Right lobe of liver (tissue), 4 donors: ENCODE results near the gene ZBTB2.

ENCODE experiments used
- POLR2A ChIP-seq: fragments of 450-650 bp; IDR thresholded peaks from one replicate; pipeline ENCODE4 v1.6.1; 2017; ENCODE audit warnings: antibody characterized with exemption, mild to moderate bottlenecking
- TF ChIP-seq, protein P1 (sequence below), 4 donors: fragments of 200-600 bp in 3 of 4; fragments of 450-650 bp in 1 of 4; IDR thresholded peaks; one replicate each; pipeline versions ENCODE4 v1.5.1 to v1.8.0; 2016 to 2022; ENCODE audit warnings: antibody characterized with exemption in 4 of 4, mild to moderate bottlenecking in 2 of 4
- donor health status: DM: no; HTN: no; CAD: no.
- donor health status: DM: no; HTN: no; CAD: no.
- donor health status: DM: no; HTN: yes; CAD: no.

GRCh38 chr6:151317995-151318365, 73.4 kb downstream of the ZBTB2 start:
- no peak for TF ChIP-seq POLR2A
- TF ChIP-seq, protein P1, sequence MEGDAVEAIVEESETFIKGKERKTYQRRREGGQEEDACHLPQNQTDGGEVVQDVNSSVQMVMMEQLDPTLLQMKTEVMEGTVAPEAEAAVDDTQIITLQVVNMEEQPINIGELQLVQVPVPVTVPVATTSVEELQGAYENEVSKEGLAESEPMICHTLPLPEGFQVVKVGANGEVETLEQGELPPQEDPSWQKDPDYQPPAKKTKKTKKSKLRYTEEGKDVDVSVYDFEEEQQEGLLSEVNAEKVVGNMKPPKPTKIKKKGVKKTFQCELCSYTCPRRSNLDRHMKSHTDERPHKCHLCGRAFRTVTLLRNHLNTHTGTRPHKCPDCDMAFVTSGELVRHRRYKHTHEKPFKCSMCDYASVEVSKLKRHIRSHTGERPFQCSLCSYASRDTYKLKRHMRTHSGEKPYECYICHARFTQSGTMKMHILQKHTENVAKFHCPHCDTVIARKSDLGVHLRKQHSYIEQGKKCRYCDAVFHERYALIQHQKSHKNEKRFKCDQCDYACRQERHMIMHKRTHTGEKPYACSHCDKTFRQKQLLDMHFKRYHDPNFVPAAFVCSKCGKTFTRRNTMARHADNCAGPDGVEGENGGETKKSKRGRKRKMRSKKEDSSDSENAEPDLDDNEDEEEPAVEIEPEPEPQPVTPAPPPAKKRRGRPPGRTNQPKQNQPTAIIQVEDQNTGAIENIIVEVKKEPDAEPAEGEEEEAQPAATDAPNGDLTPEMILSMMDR (IDR thresholded peaks at IDR 0.05) = no peak
